GM19240 (cell line): ENCODE results near the gene FFAR2.
"Not testable (repeated sequence)": the region's sequence is repeated elsewhere in the genome, so short reads cannot be mapped to it uniquely, and the experiment has no call there.

Experiments
- DNase-seq: peaks from one replicate; pipeline ENCODE4 v3.0.0; 2011; ENCODE audit warnings: low spot score; ENCODE audit not compliant: insufficient read length

The FFAR2 gene

GRCh38 chr19:35455616-35456201 lies 7.7 kb downstream of the FFAR2 start:
- no peak for DNase-seq

DNA sequence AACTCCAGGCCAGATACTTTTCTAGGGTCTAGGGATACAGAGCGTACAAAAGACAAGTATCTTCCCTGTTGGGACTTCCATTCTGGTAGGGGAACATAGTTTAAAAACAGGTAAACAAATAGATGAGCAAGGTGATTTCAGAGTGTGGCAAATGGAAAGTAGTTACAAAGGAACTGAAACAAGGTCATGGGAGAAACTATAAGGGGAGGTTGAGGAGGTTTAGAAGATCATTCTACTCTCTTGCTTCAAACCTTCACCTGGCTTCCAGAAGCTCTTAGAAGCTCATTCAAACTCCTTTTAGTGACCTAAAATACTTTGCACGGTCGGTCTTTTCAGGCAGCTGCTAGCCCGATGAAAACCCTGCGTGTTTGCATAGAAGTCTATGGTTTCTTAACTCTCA lies 9.1 kb downstream of the FFAR2 start:
- DNase-seq = no peak

- DNase-seq = no peak
Observed at GRCh38 chr19:35458192-35458591, 10.1 kb downstream of the FFAR2 start.

DNA sequence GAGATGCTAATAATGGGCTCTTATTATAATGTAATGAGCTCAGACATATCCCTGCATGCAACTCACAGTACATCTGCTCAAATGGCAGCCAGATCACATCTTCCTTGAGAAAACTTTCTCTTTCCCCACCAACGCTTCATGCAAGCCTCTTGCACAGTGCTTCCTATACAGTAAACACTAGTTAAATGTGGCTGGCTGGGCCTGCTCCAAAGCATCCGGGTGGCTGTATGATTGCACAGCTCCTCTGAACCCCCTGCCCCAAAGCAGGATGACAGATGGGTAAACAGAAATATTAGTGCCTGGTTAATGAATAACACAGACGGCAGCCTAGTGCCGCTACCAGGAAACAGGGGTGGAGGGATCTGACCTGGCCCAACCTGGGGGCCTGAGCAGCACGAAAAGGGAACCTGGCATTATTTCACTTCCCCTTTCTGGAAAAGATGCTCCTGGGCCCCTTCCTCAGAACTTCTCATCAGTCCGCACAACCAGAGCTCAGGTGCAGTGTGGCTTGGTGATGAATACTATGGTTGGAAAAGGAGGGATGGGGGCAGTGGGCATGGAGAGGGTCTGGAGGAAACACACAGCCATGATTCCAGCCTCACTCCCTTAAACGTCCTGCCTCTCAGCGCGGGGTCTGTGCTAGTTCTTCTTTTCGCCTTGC lies 10.8 kb downstream of the FFAR2 start:
- DNase-seq = no peak

GRCh38 chr19:35459414-35460082 lies 11.5 kb downstream of the FFAR2 start:
- no peak for DNase-seq

- DNase-seq = no peak
Observed at GRCh38 chr19:35460608-35461007, 12.6 kb downstream of the FFAR2 start.

- DNase-seq = no peak
Observed at GRCh38 chr19:35461060-35461459, 13.0 kb downstream of the FFAR2 start.

DNA sequence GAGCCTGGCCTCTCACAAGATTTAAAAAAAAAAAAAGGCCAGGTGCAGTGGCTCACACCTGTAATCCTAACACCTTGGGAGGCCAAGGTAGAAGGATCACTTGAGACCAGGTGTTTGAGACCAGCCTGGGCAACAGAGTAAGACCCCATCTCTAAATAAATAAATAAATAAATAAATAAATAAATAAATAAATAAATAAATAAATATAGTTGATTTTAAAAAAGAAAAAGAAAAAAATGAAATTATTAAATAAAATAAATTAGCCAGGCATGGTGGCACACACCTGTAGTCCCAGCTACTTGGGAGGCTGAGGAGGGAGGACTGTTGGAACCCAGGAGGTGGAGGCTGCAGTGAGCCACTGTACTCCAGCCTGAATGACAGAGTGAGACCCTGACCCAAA lies 13.7 kb downstream of the FFAR2 start:
- not testable (repeated sequence) for DNase-seq

DNA sequence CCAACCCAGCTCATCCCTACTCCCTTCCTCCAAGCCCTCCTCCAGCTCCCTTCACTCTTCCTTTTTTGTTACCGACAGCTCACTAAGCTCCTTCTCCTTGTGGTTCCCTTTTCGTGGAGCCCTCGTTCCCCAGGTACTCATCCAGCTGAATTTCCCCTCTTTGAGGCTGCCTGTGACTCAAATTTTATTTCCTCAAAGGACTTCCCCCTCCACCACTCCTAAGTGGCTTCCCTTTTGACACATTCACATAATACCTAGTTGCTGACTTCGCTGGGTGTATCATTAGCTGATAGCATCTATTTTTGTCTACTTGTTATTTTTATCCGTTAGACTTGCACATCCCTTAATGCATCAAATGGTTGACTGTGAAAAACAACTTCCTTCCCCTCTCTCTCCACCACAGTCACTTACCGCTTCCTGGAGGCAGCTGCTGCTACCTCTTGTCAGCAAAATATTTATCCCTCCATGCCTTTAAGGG lies 14.5 kb downstream of the FFAR2 start:
- no peak for DNase-seq

- DNase-seq = not testable (repeated sequence)
Observed at GRCh38 chr19:35462956-35463355, 14.9 kb downstream of the FFAR2 start.

GRCh38 chr19:35466259-35466658 lies 18.2 kb downstream of the FFAR2 start:
- DNase-seq = no peak

- peak; percentile 69 for DNase-seq
Observed at GRCh38 chr19:35468637-35469036, 20.6 kb downstream of the FFAR2 start.

GRCh38 chr19:35470128-35470527 lies 22.1 kb downstream of the FFAR2 start:
- DNase-seq = no peak

- DNase-seq = not testable (repeated sequence)
Observed at GRCh38 chr19:35471075-35471474, 23.0 kb downstream of the FFAR2 start.

- no peak for DNase-seq
Observed at GRCh38 chr19:35471946-35472345, 23.9 kb downstream of the FFAR2 start.

DNA sequence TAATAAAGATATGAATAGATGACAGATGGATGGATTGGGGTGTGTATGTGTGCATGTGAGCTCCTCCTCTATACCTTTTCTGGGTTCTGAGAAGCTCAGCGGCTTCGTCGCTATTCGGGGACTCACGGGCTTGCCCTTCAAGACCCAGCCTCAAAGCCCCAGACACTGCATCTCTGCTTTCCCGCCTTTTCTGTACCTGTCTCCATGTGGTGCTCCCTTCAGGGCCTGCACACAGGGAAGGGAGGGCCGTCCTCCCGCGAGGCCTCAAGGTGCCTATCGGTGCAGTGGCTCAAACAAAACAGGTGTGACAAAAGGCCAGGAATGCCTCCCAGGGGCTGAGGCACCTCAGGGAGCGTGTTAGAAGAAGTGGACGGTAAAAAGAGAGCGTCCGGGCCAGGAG lies 26.0 kb downstream of the FFAR2 start:
- no peak for DNase-seq

GRCh38 chr19:35474594-35474993 lies 26.5 kb downstream of the FFAR2 start:
- not testable (repeated sequence) for DNase-seq

DNA sequence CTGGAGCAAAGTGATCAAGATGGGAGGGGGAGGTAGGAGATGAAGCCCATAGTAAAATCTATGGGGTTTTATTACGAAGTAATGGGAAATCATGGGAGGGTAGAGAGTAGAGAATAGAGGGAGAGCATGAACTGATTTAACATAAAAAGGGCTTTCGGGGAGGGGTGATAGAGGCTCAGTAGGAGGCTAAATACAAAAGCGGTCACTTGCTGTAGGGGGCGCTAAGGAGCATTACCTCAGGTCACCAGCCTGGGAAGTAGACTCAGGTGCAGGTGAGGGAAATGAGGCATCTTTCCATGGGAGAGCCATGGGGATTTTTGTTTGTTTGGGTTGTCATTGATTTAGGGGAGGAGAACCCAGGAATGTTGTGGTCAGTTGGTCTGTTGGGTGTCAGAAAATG lies 28.1 kb downstream of the FFAR2 start:
- no peak for DNase-seq

DNA sequence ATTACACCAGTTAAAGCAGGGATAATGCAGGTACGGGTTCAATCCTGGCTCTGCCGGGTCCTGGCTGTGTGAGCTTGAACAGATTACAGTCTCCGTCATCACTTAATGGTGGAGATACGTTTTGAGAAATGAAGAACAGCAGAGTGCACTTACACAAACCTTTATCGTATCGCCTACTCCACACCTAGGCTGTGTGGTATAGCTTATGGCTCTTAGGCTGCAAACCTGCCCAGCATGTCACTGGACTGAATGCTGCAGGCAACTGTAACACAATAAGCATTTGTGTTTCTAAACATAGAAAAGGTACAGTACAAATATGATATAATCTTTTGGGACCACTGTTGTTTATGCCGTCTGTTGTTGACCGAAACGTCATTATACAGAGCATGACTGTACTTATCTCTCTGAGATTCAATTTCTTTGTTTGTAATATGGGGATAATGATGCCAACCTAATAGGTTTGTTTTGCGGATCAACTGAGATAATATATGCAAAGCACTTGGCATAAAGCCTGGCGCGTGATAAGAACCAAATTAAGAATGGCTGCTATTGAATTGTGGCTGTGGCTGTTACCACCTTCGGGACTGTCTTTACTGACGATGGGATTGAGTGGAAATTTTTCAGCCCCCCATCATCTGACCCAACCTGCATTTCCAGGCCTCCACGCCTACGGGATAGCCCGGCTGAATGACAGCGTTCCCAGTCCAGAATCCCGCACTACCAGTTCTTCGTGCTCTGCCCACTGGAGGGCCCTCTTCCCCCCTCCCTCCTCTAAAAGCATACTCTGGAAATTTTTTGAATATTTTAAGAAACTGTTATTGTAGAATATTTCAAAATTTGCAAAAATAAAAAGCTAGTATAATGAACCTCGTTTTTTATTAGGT lies 31.0 kb downstream of the FFAR2 start:
- DNase-seq = no peak

DNA sequence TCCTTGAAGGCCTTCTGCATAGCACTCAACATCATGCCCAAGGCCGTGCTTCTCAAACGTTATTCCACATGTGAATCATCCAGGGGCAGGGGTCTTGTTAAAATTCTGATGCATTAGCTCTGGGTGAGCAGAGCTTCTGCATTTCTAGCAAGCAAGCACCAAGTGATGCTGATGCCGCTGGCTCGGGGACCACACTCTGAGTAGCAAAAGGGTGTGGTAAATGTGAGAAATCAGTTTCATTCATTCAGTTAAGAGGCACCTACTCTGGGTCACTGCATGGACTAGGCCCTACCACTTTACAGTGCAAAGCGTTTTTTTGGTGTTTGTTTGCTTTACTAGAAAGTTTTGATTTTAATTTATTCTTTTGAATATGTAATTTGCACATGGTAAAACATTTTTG lies 35.0 kb downstream of the FFAR2 start:
- DNase-seq = no peak

- DNase-seq = peak; percentile 73
Observed at GRCh38 chr19:35484252-35485036, 36.4 kb downstream of the FFAR2 start.
